22Rv1 (cell line): ENCODE measurements around the gene PURB.
"Not testable (repeated sequence)": the region's sequence is repeated elsewhere in the genome, so short reads cannot be mapped to it uniquely, and the experiment has no call there.

Experiments
- H3K27ac ChIP-seq: fragments of 450-650 bp; 2 replicates; pipeline ENCODE4 v1.5.1; 2017
- ZFX ChIP-seq: fragments of 450-650 bp; IDR thresholded peaks from 2 replicates; pipeline ENCODE4 v1.6.1; 2017; ENCODE audit warnings: antibody characterized with exemption, borderline replicate concordance
- TF ChIP-seq, protein P1 (sequence below): fragments of 450-650 bp; IDR thresholded peaks from 2 replicates; pipeline ENCODE4 v1.5.1; 2017; ENCODE audit warnings: mild to moderate bottlenecking

The PURB gene

DNA sequence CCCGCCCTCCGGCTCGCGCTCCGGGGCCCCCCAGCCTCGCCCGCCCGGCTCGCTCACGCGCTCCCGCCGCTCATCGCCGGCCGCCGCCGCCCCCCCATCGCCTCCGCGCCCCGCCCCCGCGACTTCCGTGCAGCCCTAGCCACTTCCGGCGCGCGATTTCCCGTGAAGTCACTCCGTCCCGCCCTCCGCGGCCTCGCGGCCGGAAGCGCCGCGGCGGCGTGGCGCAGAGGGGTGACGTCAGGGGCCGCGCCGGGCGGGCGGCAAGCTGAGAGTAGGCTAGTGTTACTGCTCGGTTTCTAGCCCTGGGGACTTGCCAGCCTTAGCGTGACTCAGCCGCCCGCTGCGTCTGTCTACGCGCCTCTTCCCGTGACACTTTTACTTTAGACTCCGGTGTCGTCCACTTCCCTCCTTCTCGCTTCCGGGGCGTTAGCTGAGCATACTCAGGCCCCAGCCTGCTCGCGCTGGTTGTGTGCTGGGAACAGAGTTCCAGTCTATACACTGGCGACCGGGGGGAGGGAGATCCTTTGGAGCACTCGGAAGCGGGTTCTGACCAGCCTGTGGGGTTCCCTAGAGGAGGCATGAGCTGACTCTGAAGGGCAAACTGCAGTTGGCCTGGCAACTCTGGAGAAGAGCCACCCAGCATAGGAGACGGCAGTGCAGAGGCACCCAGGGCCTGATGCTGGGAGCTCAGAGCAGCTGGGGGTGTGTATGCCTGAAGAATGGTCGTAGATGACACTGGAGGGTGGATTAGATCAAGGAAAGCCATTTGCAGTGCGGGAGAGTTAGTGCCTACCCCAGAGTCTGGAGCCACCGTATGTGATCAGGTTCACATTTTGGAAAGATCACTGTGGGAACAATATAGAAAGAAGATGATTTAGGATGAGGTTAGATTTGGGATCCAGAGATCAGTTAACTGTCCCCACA is at the start of gene PURB:
TSS of gene PURB (minus strand) at position 137 of the 924 bp plus-strand sequence. CDS start 182 bp downstream, outside the sequence.
- H3K27ac ChIP-seq = peak within 1 kb of the TSS; percentile 99
- TF ChIP-seq, protein P1, sequence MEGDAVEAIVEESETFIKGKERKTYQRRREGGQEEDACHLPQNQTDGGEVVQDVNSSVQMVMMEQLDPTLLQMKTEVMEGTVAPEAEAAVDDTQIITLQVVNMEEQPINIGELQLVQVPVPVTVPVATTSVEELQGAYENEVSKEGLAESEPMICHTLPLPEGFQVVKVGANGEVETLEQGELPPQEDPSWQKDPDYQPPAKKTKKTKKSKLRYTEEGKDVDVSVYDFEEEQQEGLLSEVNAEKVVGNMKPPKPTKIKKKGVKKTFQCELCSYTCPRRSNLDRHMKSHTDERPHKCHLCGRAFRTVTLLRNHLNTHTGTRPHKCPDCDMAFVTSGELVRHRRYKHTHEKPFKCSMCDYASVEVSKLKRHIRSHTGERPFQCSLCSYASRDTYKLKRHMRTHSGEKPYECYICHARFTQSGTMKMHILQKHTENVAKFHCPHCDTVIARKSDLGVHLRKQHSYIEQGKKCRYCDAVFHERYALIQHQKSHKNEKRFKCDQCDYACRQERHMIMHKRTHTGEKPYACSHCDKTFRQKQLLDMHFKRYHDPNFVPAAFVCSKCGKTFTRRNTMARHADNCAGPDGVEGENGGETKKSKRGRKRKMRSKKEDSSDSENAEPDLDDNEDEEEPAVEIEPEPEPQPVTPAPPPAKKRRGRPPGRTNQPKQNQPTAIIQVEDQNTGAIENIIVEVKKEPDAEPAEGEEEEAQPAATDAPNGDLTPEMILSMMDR = no peak
- TF ChIP-seq ZFX = no peak

DNA sequence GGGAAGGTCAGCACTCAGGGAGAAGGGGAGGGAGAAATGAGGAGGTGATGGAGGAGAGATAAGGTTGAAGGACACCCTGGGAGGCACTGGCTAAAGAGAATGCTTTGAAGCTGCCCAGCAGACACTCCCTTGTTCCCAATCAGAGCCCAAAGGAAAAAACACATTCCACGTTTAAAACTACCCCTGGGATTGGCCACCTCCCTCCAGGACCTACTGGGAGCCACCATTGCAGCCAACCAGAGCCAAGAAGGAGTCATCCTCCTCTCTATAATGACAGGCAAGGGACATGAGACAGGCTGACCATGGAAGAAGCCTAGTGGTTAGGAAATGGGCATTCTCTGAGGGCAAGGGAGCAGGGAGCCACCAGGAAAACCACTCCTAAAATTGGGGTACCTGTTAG is 49.7 kb upstream of the PURB start:
- no peak overlapping the region for H3K27ac ChIP-seq
- TF ChIP-seq, protein P1 = no peak
- no peak for TF ChIP-seq ZFX

DNA sequence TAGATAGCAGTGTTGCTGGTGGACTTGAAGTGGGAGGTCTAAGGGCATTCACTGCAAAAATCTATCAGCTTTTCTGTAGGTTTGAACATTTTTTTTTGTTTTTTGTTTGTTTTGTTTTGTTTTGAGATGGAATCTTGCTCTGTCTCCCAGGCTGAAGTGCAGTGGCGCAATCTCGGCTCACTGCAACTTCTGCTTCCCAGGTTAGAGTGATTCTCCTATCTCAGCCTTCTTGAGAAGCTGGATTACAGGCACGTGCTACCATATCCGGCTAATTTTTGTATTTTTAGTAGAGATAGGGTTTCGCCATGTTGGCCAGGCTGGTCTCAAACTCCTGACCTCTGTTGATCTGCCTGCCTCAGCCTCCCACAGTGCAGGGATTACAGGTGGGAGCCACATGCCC is 49.2 kb upstream of the PURB start:
- not testable (repeated sequence) for H3K27ac ChIP-seq

DNA sequence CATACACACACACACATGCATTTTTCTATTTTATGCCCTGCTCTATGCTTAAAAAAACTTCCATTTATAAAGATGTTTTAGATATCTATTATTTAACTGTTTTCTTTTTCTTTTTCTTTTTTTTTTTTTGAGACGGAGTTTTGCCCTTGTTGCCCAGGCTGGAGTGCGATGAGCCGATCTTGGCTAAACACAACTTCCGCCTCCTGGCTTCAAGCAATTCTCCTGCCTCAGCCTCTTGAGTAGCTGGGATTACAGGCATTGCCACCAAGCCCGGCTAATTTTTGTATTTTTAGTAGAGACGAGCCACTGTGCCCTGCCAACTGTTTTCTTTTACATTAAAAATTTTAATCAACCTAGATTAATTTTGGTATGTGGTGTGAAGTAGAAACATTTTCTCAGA is 45.6 kb upstream of the PURB start:
- H3K27ac ChIP-seq = no peak overlapping the region
- TF ChIP-seq, protein P1 = no peak
- TF ChIP-seq ZFX = no peak

DNA sequence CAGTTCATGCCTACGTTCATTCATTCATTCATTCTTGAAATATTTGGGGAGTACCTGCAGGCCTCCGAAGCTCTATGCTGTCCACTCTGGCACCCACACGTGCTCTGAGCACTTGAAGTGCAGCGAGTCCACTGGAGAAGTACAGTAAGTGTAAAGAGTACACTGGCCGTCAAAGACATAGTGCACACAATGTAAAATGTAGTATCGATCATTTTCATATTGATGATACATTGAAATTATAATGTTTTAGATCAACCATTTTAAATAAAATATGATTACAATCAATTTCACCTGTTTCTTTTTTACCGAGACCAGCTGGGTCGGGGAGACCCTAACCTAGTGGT is 37.0 kb upstream of the PURB start:
- no peak for TF ChIP-seq ZFX
- TF ChIP-seq, protein P1 = peak; percentile 74
- no peak overlapping the region for H3K27ac ChIP-seq

DNA sequence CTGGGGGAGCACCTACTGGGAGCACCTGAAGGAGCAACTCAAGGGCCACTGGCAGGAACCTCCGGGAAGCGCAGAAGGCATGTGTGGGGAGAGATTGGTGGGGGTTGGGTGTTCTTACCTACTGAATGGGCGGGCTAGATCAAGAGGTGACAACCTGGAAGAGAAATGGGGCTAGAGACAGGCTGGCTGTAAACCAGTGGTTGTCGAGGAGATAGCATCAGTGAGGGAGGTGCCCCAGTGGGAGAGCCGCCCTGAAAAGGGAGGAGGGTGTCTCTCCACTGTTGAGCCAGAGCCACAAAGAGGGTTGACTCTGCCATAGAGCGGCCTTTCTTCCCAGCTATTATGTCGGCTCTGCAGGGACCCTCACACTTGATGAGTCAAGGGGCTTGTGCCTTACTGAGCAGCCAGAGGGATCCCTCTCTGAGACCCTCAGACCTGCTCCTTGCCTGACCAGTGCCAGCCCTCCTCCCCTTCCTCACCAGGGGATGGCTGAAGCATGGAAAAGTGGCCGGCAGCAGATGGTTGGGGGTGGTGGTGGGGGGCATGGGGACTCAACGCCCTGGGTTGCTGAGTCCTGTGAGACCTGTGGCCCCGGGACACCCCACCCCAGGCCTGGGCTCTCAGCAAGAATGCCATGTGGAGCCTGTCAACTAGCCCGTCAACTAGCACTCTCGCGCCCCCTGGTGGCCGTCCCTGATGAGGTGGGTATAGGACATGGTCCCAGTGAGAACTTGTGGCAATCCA is 36.4 kb upstream of the PURB start:
- no peak overlapping the region for H3K27ac ChIP-seq
- TF ChIP-seq ZFX = no peak
- TF ChIP-seq, protein P1 = peak; percentile 97

DNA sequence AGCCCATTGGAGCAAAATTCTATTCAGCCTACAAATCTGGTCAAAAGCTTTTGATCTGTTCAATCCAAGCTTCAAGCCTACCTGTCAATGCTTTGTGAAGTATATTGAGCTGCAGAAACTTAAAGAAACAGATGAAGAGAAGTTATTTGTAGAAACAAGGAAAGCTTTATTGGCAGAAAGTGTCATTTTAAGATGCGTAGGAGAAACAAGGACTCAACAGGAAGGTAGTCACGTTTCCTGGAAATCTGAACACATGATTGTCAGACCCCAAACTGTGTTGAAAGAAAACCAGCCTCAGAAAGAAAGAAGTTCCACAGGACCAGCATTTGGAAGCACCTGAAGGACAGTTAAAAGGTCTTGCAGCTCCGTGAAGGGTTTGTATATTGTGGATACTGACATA is 34.8 kb upstream of the PURB start:
- no peak for TF ChIP-seq ZFX
- TF ChIP-seq, protein P1 = no peak
- no peak overlapping the region for H3K27ac ChIP-seq
